Brain microvascular endothelial cell (primary cell): Measurements from ENCODE around the gene TGDS.
"Not testable (repeated sequence)": the region's sequence is repeated elsewhere in the genome, so short reads cannot be mapped to it uniquely, and the experiment has no call there.

ENCODE experiments used
- DNase-seq: peaks from one replicate; pipeline ENCODE4 v3.0.0-alpha.2; 2020
- H3K27ac ChIP-seq: fragments of 250-450 bp; sonication (Bioruptor Pico); 2 replicates; pipeline ENCODE4 v1.5.1; 2020; ENCODE audit warnings: mild to moderate bottlenecking, moderate library complexity
- H3K27me3 ChIP-seq: fragments of 250-450 bp; sonication (Bioruptor Pico); replicated peaks from 2 replicates; pipeline ENCODE4 v1.5.1; 2020; ENCODE audit warnings: mild to moderate bottlenecking
- H3K36me3 ChIP-seq: fragments of 250-450 bp; sonication (Bioruptor Pico); replicated peaks from 2 replicates; pipeline ENCODE4 v1.5.1; 2020; ENCODE audit warnings: mild to moderate bottlenecking
- H3K4me3 ChIP-seq: 2 replicates; pipeline ENCODE4 v1.5.1; 2011; ENCODE audit warnings: low read depth, mild to moderate bottlenecking, control low read depth, low read length, moderate library complexity
- CTCF ChIP-seq: IDR thresholded peaks from 2 replicates; pipeline ENCODE4 v1.5.1; 2011; ENCODE audit warnings: low read depth, mild to moderate bottlenecking, moderate library complexity, low read length, control low read depth, inconsistent platforms; ENCODE audit errors: missing control alignments
- in situ Hi-C: cut with HindIII; loops from 2 replicates; pipeline ENCODE4 v1.10.0; 2017; ENCODE audit warnings: low sequenced_read_pairs, low pct_ligation_motif_present

TGDS gene

GRCh38 chr13:94595950-94596574 lies at the start of gene TGDS:
Gene TGDS, minus strand, starts transcription at chr13:94596152. Its CDS starts 16 bp downstream, at chr13:94596136.
- peak; percentile 95 for DNase-seq
- in situ Hi-C loops, result no loop called here
- Histone ChIP-seq H3K36me3 (peaks cover 18% of the 10 kb centered on the region), H3K4me3 (peak within 1 kb of the TSS; percentile 97), H3K27me3 (no peaks in the 10 kb centered on the region), H3K27ac (peak within 1 kb of the TSS; percentile 66)
- TF ChIP-seq CTCF, result no peak

- no peaks in the 10 kb centered on the region for H3K36me3 ChIP-seq
- no peak overlapping the region for H3K4me3 ChIP-seq
- DNase-seq, result peak; percentile 62
- H3K27me3 ChIP-seq, result no peaks in the 10 kb centered on the region
- in situ Hi-C loops, result no loop called here
- peak overlapping the region; percentile 85 for H3K27ac ChIP-seq
- TF ChIP-seq CTCF, result no peak
These were observed 45.5 kb upstream of the TGDS start for GRCh38 chr13:94641409-94641941.

GRCh38 chr13:94640721-94641120 lies 44.8 kb upstream of the TGDS start:
- in situ Hi-C loops, result no loop called here

GRCh38 chr13:94637677-94638076 lies 41.7 kb upstream of the TGDS start:
- H3K4me3 ChIP-seq, DNase-seq, H3K27me3 ChIP-seq, H3K36me3 ChIP-seq, in situ Hi-C loops, H3K27ac ChIP-seq: not testable (repeated sequence)

More at GRCh38 chr13:94640721-94641120, 44.8 kb upstream of the TGDS start:
- TF ChIP-seq CTCF, result no peak
- Histone ChIP-seq H3K4me3 (no peak overlapping the region), H3K36me3 (no peaks in the 10 kb centered on the region), H3K27ac (peak overlapping the region; percentile 85), H3K27me3 (no peaks in the 10 kb centered on the region)
- DNase-seq, result no peak

GRCh38 chr13:94636942-94637578 lies 41.1 kb upstream of the TGDS start:
- TF ChIP-seq CTCF, result no peak
- in situ Hi-C loops, result no loop called here
- Histone ChIP-seq H3K4me3 (no peak overlapping the region), H3K36me3 (peaks cover 3% of the 10 kb centered on the region), H3K27me3 (no peaks in the 10 kb centered on the region), H3K27ac (no peak overlapping the region)
- no peak for DNase-seq

GRCh38 chr13:94636096-94636495 lies 40.1 kb upstream of the TGDS start:
- H3K4me3 ChIP-seq, in situ Hi-C loops, DNase-seq, H3K27ac ChIP-seq, H3K36me3 ChIP-seq, H3K27me3 ChIP-seq: not testable (repeated sequence)
